Spleen (tissue), 7 donors: ENCODE results near the gene HADHB.

ENCODE experiments used
- POLR2A ChIP-seq, 3 donors: fragments of 450-650 bp; IDR thresholded peaks; one replicate each; pipeline ENCODE4 v1.5.1; 2017; ENCODE audit warnings: antibody characterized with exemption in 3 of 3, mild to moderate bottlenecking in 1 of 3
- POLR2AphosphoS5 ChIP-seq, 3 donors: sonication (generic); formaldehyde crosslinking; IDR thresholded peaks; one replicate each; pipeline ENCODE4 v1.5.1; 2017; ENCODE audit warnings: antibody characterized with exemption in 3 of 3
- TF ChIP-seq, protein P1 (sequence below), 11 experiments: fragments of 200-600 bp in 7 of 11; fragments of 450-650 bp in 4 of 11; sonication (generic) in 4 of 11; IDR thresholded peaks in 8 of 11; conservative IDR thresholded peaks in 3 of 11; 1 replicate in 7 of 11; 2 replicates in 4 of 11; pipeline versions ENCODE4 v1.4.0 to v1.8.0; 2016 to 2021; ENCODE audit warnings: antibody characterized with exemption in 11 of 11, inconsistent platforms in 4 of 11, mild to moderate bottlenecking in 1 of 11
- donor health status: DM: no; HTN: no; CAD: no; lungs with moderate emphysema.
- donor health status: DM: no; HTN: no; CAD: no.
- donor health status: DM: no; HTN: no; CAD: no.

DNA sequence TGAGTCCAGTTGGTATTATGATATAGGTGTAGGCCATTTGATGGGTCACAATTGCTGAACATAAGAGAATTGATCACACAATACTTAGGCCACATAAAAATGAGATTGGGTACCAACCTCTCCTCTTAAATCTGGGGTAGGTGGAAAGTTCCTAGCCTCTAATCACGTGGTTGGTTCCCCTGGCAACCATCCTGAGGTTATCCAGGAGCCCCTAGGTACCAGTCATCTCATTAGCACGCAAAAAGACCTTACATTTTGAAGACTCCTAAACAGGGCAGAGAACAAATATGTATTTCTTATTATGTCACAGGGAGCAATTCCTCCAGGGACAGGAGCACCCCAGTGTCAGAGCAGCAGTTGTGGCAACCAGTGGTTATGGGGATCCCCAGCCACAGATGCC, 88.6 kb downstream of the HADHB start:
- no peak for TF ChIP-seq POLR2AphosphoS5 (IDR thresholded peaks at IDR 0.05)
- TF ChIP-seq, protein P1, sequence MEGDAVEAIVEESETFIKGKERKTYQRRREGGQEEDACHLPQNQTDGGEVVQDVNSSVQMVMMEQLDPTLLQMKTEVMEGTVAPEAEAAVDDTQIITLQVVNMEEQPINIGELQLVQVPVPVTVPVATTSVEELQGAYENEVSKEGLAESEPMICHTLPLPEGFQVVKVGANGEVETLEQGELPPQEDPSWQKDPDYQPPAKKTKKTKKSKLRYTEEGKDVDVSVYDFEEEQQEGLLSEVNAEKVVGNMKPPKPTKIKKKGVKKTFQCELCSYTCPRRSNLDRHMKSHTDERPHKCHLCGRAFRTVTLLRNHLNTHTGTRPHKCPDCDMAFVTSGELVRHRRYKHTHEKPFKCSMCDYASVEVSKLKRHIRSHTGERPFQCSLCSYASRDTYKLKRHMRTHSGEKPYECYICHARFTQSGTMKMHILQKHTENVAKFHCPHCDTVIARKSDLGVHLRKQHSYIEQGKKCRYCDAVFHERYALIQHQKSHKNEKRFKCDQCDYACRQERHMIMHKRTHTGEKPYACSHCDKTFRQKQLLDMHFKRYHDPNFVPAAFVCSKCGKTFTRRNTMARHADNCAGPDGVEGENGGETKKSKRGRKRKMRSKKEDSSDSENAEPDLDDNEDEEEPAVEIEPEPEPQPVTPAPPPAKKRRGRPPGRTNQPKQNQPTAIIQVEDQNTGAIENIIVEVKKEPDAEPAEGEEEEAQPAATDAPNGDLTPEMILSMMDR (IDR thresholded peaks at IDR 0.05 in 8 of 11, conservative IDR thresholded peaks at IDR 0.05 in 3 of 11): no peak
- no peak for TF ChIP-seq POLR2A (IDR thresholded peaks at IDR 0.05)
